GM19035 (cell line): ENCODE results near the gene CACNA1I.

Experiments used
- ATAC-seq: cut with Tn5 transposase; IDR thresholded peaks from one replicate; pipeline ENCODE4 v1.9.1; 2021; ENCODE audit not compliant: unreplicated experiment

CACNA1I gene

GRCh38 chr22:39535357-39535725, 35.2 kb upstream of the CACNA1I start:
- ATAC-seq, result no peak

GRCh38 chr22:39535831-39536449, 34.6 kb upstream of the CACNA1I start:
- no peak for ATAC-seq

GRCh38 chr22:39536711-39537110, 33.8 kb upstream of the CACNA1I start:
- ATAC-seq, result no peak

- no peak for ATAC-seq
These were observed 32.6 kb upstream of the CACNA1I start for GRCh38 chr22:39537975-39538374.

GRCh38 chr22:39543095-39543494, 27.5 kb upstream of the CACNA1I start:
- no peak for ATAC-seq

DNA sequence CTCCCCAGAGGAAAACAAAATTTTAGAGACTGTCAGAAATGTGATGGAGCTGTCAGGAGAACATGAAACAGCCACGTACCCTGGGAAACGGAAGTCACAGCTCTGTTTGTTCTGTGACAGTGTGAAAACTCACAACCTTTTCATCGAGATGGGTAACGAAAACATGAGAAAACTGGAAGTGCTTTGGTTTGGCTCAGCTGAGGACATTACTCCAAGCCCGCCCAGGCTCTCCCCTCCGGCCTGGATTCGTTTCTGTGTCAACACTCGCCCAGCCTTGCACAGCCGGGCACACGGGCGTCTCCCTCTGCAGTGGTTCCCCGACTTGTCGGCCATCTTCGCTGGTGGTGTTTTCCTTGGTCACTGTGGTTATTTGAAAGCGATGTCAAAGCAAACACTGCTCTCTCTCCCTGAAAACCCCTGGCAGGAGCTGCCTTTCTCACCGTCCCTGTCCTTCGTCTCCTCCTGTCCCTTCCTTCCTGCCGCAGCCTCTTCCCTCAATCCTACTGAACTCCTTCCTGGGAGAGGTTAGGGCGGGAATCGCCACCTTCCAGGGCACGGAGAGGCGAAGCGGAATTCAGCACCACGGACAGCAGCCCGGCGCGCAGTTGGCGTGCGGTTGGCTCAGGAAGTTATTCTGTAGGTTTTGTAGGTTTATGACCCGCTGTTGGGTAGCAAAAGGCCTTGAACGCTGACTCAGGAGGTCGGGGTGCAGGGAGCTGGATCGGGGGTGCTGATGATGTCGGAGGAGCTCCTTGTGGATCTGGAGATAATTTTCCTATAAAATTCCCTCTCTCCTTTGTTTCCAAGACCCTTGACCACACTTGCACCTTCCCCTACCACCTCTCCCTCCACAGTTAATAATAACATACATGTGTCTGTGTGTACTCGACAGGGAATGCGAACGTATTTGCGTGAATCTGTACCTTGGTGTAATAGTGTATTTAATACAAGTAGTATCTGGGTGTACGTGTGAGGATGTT, 24.9 kb upstream of the CACNA1I start:
- ATAC-seq, result no peak

DNA sequence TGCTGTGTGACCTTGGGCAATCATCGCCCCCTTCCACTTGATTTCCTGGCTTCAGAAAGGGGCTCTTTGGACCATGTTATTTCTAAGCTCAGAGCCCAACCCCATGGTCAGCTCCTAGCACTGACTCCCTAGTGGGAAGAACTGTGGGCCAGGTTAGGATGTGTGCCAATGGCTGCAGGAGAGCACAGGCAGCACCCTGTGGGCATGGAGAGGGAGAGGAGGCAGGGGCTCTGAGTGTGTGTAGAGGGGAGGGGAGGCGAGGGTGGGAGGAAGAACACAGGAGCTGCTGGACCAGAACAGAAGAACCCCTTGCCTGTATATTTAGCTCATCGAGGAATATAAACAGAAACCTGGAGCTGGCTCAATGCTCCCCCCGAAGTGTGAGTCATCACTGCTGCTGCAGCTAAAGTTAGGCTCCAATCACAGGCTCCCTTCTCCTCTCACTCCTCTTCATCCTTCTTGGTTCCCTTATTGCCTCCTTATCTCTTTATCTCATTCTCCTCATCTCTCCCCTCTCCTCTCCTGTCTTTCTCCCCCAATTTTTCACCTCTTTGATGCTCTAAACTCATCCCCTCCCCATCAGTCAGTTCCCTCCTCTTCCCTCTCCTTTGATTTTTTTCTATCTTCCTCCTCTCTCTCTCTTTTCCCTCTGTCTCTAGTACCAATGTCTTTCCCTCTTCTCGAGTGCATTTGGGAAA, 23.5 kb upstream of the CACNA1I start:
- no peak for ATAC-seq

- no peak for ATAC-seq
These were observed 23.0 kb upstream of the CACNA1I start for GRCh38 chr22:39547587-39547947.

GRCh38 chr22:39553429-39553828, 17.1 kb upstream of the CACNA1I start:
- no peak for ATAC-seq

- ATAC-seq, result no peak
These were observed 16.4 kb upstream of the CACNA1I start for GRCh38 chr22:39554151-39554550.

- no peak for ATAC-seq
These were observed 13.3 kb upstream of the CACNA1I start for GRCh38 chr22:39556970-39557841.

GRCh38 chr22:39558254-39558727, 12.3 kb upstream of the CACNA1I start:
- no peak for ATAC-seq

- ATAC-seq, result no peak
These were observed 11.6 kb upstream of the CACNA1I start for GRCh38 chr22:39558950-39559349.

DNA sequence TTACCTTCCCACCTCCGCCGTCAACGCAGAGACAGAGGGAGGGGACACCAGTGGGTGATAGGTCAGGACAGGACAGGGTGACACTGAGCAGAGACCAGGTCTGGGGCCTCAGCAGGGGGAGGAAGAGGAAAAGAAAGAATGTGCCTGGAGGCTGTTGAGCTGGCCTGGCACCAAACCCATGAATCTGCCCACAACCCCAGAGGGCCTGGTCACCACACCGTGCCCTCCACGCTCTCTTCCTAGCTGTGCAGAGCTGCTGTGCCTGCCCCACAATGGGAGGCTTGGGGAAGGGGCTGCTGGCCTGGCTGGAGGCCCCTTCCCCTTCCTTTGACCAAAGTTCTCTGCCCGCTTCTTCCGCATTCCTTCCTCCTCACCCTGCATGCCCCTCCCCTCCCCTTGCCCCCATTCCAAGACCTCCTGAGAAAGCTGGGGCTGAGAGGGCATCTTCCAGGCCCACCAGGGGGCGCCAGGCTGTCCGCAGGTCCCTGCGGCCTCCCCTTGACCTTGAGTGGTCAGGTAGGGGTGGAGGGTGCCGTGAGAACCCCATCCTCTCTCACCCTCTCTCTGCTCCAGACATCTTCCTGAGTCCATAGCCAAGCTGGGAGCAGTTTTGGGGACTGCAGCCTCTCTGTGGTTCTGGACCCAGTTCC, 11.0 kb upstream of the CACNA1I start:
- ATAC-seq, result no peak

GRCh38 chr22:39560127-39560526, 10.4 kb upstream of the CACNA1I start:
- no peak for ATAC-seq

DNA sequence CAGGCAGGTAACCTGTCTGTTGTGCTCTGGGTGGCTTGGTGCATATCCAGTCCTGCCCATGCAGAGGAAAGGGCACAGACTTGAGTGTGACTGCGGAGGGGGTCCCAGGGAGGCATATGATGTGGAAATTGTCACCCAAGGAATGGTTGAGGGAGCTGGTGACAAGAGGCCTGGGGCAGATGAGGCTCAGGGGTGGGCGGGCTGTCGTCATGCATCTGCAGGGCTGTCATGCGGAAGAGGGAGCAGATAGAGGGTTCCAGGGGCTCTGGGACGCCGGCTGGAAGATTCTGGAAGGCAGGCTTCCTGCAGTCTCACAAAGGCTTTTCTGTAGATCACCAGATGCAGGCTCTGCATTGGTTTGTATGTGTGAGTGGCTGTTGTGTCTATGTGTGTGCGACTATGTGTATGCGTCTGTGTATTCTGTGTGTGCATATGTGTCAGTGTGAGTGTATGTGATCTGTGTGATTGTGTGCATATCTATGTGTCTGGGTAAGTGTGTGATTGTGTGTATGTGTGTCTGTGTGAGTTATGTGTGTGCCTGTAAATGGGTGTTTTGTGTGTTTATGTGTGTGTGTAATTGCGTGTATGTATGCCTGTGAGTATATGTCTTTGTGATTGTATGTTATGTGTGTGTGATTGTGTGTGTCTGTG, 7.6 kb upstream of the CACNA1I start:
- no peak for ATAC-seq

- ATAC-seq, result no peak
These were observed 6.8 kb upstream of the CACNA1I start for GRCh38 chr22:39563571-39564428.

GRCh38 chr22:39565414-39565944, 5.1 kb upstream of the CACNA1I start:
- no peak for ATAC-seq
